Measurements from ENCODE around the gene KIF5C.

- no peak for TF ChIP-seq ZNF274 (IDR thresholded peaks at IDR 0.05; ENCODE audit: low read depth, low read length)
- TF ChIP-seq YY1 (IDR thresholded peaks at IDR 0.05; ENCODE audit: insufficient read depth, insufficient read length): no peak
Observed at GRCh38 chr2:148909114-148909513, 34.1 kb downstream of the KIF5C start.

Data from NT2/D1 (cell line).